ENCODE measurements around the gene GPNMB. TPM values are rescaled to one million over a fixed set of nuclear protein-coding genes. Genes with fewer than 3 reads are reported as not detected.
A peak's percentile ranks its signal among the peaks of the same experiment; 100 is the strongest.
"Not testable (repeated sequence)": the region's sequence is repeated elsewhere in the genome, so short reads cannot be mapped to it uniquely, and the experiment has no call there.

Gene GPNMB
- total RNA-seq, 1 donor from 2014 or later = 49.6 TPM

DNA sequence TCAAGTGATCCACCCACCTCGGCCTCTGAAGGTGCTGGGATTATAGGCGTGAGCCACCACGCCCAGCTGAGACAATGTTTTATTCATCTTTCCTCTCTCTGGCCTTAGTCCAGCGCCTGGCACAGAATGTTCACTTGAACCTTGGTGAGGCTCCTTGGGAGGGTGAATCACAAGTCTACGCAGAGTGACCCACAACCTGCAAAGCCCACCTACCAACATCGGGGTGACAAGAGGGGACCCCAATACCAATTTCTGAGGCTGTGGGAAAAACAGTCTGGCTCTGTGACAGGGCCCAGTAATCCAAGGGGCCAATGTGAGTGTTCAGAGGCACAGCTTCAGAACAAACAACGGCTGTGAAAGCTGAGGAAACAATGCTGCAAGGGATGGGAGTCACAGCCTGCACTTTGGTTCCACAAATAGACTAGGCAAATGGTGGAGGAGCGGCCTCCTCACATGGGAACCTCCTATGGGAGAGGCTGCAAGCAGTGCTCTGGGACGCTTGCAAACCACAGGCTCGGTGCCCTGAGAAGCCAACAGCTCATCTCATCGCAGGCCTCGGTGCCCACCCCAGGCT lies 47.0 kb downstream of the GPNMB start:
- Histone ChIP-seq H3K36me3 (ENCODE audit: control insufficient read depth in 3 of 3, insufficient read depth in 3 of 3, low read length in 3 of 3) (no peaks in the 10 kb centered on the region), H3K27me3 (ENCODE audit: control insufficient read depth in 3 of 3, insufficient read depth in 3 of 3, low read length in 3 of 3) (no peaks in the 10 kb centered on the region), H3K27ac (ENCODE audit: low read depth, low read length) (no peak overlapping the region), H3K9ac (ENCODE audit: low read depth in 1 of 3, low read length in 3 of 3) (no peak overlapping the region), H3K4me3 (ENCODE audit: low read length in 3 of 3) (no peak overlapping the region), H3K4me1 (ENCODE audit: control insufficient read depth in 3 of 3, insufficient read depth in 3 of 3, low read length in 3 of 3) (peaks cover 0 to under 1% (median under 1%) of the 10 kb centered on the region in 3 donors), H3K9me3 (ENCODE audit: control insufficient read depth in 3 of 3, low read length in 3 of 3) (no peaks in the 10 kb centered on the region)

DNA sequence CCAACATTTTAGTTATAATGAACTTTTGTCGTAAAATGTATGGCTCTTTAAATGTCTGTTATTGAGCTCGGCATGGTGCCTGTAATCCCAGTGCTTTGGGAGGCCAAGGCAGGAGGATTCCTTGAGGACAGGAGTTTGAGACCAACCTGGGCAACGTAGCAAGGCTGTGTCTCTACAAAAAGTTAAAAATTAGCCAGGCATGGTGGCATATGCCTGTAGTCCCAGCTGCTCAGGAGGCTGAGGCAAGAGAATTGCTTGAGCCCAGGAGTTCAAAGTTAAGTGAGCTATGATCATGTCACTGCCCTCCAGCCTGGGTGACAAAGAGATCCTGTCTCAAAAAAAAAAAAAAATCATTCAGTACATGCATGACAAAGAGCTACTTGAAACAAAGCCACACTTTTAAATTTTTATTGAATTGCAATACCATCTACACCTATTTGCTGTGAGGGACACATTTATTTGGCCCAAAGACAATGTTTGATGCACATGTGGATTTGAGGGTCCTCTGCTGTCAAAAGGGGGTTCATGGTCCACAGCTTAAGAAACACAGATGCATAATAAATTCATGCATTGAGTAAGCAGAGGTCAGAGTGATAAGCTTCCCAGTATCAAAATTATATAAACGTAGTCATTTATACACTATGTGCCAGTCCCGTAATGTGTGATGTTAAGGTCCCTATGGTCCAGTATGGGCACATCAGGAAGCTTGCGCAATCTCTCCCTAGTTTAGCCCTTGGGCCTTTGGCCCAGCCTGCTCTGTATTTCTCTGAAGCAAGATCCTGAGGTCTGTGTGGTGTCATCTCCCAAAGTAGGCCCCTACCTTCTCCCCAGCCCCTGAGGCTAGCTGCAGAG lies 48.2 kb downstream of the GPNMB start:
- Histone ChIP-seq H3K9me3 (ENCODE audit: control insufficient read depth in 3 of 3, low read length in 3 of 3) (no peaks in the 10 kb centered on the region), H3K36me3 (ENCODE audit: control insufficient read depth in 3 of 3, insufficient read depth in 3 of 3, low read length in 3 of 3) (no peaks in the 10 kb centered on the region), H3K4me1 (ENCODE audit: control insufficient read depth in 3 of 3, insufficient read depth in 3 of 3, low read length in 3 of 3) (peaks cover 2 to 8% (median 6%) of the 10 kb centered on the region in 3 donors), H3K4me3 (ENCODE audit: low read length in 3 of 3) (no peak overlapping the region), H3K27ac (ENCODE audit: low read depth, low read length) (no peak overlapping the region), H3K9ac (ENCODE audit: low read depth in 1 of 3, low read length in 3 of 3) (no peak overlapping the region), H3K27me3 (ENCODE audit: control insufficient read depth in 3 of 3, insufficient read depth in 3 of 3, low read length in 3 of 3) (no peaks in the 10 kb centered on the region)

DNA sequence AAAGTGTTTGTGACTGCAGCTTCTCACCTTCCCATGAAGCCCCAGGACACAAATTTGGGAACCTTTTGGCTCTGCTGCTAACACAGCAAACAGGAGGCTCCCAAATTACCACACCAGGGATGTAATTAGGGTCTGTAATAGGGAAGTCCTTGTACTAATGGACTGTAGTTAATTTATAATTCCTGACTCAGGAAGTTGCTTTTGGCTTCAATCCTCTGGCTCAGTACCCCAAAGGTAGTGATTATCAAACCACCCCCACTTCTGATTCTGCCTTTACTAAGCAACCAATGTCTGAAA lies 48.8 kb downstream of the GPNMB start:
- Histone ChIP-seq H3K4me1 (ENCODE audit: control insufficient read depth in 3 of 3, insufficient read depth in 3 of 3, low read length in 3 of 3) (peaks cover 4 to 10% (median 9%) of the 10 kb centered on the region in 3 donors), H3K9ac (ENCODE audit: low read depth in 1 of 3, low read length in 3 of 3) (no peak overlapping the region), H3K36me3 (ENCODE audit: control insufficient read depth in 3 of 3, insufficient read depth in 3 of 3, low read length in 3 of 3) (no peaks in the 10 kb centered on the region), H3K27ac (ENCODE audit: low read depth, low read length) (no peak overlapping the region), H3K9me3 (ENCODE audit: control insufficient read depth in 3 of 3, low read length in 3 of 3) (no peaks in the 10 kb centered on the region), H3K27me3 (ENCODE audit: control insufficient read depth in 3 of 3, insufficient read depth in 3 of 3, low read length in 3 of 3) (no peaks in the 10 kb centered on the region), H3K4me3 (ENCODE audit: low read length in 3 of 3) (no peak overlapping the region)

DNA sequence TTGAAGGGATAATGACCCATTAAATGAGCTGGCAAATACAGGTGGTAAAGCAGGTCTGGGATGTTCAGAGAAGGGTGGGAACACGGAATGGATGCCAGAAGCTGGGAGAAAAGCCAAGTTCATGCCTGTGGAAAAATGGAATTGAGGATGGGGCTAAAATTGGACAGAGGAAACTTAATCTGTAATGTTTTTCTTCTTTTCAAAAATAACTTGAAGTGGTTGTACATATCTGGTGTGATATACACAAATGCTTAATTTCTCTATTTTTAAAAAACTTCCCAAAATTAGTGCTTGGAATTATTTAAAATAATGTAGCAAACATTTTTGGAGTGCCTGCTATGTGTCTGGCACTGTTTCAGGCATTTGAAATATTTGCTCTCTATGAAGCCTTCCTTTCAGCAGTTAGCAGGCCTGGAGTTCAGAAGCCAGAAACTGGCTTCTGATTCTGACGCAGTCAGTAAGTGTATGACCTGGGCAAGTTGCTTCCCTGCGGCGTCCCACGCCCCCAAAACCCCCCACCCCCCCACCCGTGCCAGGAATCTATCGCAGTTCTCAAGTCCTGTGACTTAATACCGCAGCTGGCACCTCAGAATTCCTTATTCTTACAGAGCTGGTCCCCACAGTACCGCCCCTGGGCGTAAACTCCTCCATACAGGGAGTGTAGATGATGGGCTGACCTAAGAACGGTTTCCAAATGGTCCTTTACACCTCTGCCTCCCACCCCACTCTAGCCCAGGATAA lies 51.7 kb downstream of the GPNMB start:
- H3K27ac ChIP-seq (ENCODE audit: low read depth, low read length) = peak overlapping the region; percentile 73

DNA sequence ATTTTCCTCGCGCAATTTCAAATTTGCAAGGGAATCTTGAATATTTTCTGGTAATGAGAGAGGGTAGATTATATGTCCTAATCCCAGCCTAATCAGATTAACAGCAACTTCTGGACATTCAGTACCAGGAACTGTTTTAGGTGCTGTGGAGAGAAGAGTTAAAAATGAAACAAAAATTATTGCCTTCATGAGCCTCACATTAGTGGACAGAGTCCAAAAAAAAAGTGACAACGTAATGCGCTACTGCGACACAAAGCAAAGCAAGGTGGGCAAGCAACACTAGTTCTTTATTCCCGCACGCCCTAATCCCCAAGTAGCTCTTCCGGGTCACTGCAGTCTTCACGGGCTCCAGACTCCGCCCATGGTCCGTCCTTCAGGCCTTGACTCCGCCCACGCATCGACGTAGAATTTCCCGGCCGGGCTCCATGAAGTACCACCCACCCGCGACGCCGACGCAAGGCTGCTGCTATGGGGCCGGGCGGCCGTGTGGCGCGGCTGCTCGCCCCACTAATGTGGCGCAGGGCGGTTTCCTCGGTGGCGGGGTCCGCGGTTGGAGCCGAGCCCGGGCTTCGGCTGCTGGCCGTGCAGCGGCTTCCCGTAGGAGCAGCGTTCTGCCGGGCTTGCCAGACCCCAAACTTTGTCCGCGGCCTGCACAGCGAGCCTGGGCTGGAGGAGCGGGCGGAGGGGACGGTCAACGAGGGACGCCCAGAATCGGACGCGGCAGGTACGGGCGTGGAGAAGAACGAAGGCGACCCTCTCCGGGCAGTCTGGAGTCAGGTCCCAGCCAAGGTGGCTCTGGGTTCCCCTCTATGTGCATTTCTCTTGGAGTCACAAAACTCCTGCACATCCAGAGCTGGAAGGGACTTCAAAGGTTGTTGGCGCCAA lies 52.6 kb downstream of the GPNMB start, which contains the start of gene MALSU1:
TSS of gene MALSU1 (plus strand) at position 455 of the 885 bp plus-strand sequence. CDS start at position 469, 14 bp downstream.
- peaks cover 3 to 11% (median 11%) of the 10 kb centered on the region in 3 donors for H3K36me3 ChIP-seq (ENCODE audit: control insufficient read depth in 3 of 3, insufficient read depth in 3 of 3, low read length in 3 of 3)
- H3K27ac ChIP-seq (ENCODE audit: low read depth, low read length) = peak within 1 kb of the TSS; percentile 73
- H3K27me3 ChIP-seq (ENCODE audit: control insufficient read depth in 3 of 3, insufficient read depth in 3 of 3, low read length in 3 of 3) = no peaks in the 10 kb centered on the region
- H3K9me3 ChIP-seq (ENCODE audit: control insufficient read depth in 3 of 3, low read length in 3 of 3) = no peaks in the 10 kb centered on the region
- peak within 1 kb of the TSS; percentile 85 to 95 (median 94) for H3K4me3 ChIP-seq (ENCODE audit: low read length in 3 of 3)
- peaks cover 14 to 27% (median 21%) of the 10 kb centered on the region in 3 donors for H3K4me1 ChIP-seq (ENCODE audit: control insufficient read depth in 3 of 3, insufficient read depth in 3 of 3, low read length in 3 of 3)
- peak within 1 kb of the TSS; percentile 93 to 97 (median 95) for H3K9ac ChIP-seq (ENCODE audit: low read depth in 1 of 3, low read length in 3 of 3)

More for the DNA sequence above, 51.7 kb downstream of the GPNMB start:
- H3K9ac ChIP-seq (ENCODE audit: low read depth in 1 of 3, low read length in 3 of 3) = peak overlapping the region; percentile 23 to 97 (median 93)
- no peaks in the 10 kb centered on the region for H3K27me3 ChIP-seq (ENCODE audit: control insufficient read depth in 3 of 3, insufficient read depth in 3 of 3, low read length in 3 of 3)
- H3K4me3 ChIP-seq (ENCODE audit: low read length in 3 of 3) = peak overlapping the region; percentile 85 to 95 (median 94)
- H3K9me3 ChIP-seq (ENCODE audit: control insufficient read depth in 3 of 3, low read length in 3 of 3) = no peaks in the 10 kb centered on the region
- peaks cover 14 to 27% (median 21%) of the 10 kb centered on the region in 3 donors for H3K4me1 ChIP-seq (ENCODE audit: control insufficient read depth in 3 of 3, insufficient read depth in 3 of 3, low read length in 3 of 3)
- H3K36me3 ChIP-seq (ENCODE audit: control insufficient read depth in 3 of 3, insufficient read depth in 3 of 3, low read length in 3 of 3) = peaks cover 3 to 10% (median 10%) of the 10 kb centered on the region in 3 donors

DNA sequence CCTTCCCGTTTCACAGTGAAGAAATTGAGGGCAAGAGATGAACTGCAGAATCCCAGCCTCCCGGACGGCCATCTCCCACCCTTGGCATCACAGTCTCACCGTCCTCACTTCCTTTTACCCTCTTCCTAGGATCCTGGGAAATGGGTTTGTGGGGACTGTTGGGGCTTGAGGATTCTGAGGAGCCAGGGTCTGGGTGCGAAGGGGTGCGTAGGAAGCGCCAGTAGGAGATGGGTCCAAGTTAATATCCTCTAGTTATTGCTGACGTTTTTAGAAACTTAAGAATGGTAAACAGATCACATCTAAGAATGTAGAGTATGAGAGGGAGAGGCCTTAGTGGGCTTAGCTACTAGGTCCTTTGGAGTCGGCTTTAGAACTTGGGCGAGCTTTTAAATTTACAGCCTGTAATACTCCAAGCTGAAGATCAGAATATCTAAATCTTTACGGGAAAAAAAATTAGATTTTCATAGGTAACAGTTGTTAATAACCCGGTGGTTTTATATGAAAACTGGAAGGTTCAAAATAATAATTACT lies 53.3 kb downstream of the GPNMB start:
- peak overlapping the region; percentile 93 to 97 (median 95) for H3K9ac ChIP-seq (ENCODE audit: low read depth in 1 of 3, low read length in 3 of 3)
- H3K27ac ChIP-seq (ENCODE audit: low read depth, low read length) = peak overlapping the region; percentile 73
- H3K9me3 ChIP-seq (ENCODE audit: control insufficient read depth in 3 of 3, low read length in 3 of 3) = no peaks in the 10 kb centered on the region
- H3K4me1 ChIP-seq (ENCODE audit: control insufficient read depth in 3 of 3, insufficient read depth in 3 of 3, low read length in 3 of 3) = peaks cover 14 to 27% (median 21%) of the 10 kb centered on the region in 3 donors
- H3K27me3 ChIP-seq (ENCODE audit: control insufficient read depth in 3 of 3, insufficient read depth in 3 of 3, low read length in 3 of 3) = no peaks in the 10 kb centered on the region
- H3K4me3 ChIP-seq (ENCODE audit: low read length in 3 of 3) = peak overlapping the region; percentile 85 to 95 (median 94)
- peaks cover 3 to 12% (median 11%) of the 10 kb centered on the region in 3 donors for H3K36me3 ChIP-seq (ENCODE audit: control insufficient read depth in 3 of 3, insufficient read depth in 3 of 3, low read length in 3 of 3)

DNA sequence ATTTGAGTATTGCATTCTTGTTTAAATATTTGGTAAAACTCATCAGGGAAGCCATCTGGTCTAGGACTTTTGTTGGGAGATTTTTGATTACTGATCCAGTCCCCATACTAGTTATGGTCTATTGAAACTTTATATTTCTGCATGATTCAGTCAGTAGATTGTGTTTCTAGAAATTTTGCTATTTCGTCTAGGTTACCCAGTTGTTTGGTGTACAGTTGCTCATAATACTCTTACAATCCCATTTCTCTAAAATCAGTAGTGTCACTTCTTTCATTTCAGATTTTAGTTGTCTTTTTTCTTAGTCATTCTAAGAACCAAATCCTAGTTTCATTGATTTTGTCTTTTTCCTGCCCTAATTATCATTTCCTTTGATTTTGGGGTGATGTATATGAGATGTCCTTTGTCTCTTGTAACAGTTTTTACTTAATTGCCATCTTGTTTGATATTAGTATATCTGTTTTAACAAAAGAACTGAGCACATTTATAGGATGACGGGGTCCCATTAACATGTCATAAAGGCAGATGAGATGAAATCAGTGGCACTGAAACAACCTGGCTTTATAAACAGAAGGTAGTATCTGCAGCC lies 60.5 kb downstream of the GPNMB start:
- Histone ChIP-seq H3K36me3 (ENCODE audit: control insufficient read depth in 3 of 3, insufficient read depth in 3 of 3, low read length in 3 of 3) (peaks cover 13 to 29% (median 15%) of the 10 kb centered on the region in 3 donors), H3K27ac (ENCODE audit: low read depth, low read length) (no peak overlapping the region), H3K4me1 (ENCODE audit: control insufficient read depth in 3 of 3, insufficient read depth in 3 of 3, low read length in 3 of 3) (peaks cover 1 to 7% (median 3%) of the 10 kb centered on the region in 3 donors), H3K27me3 (ENCODE audit: control insufficient read depth in 3 of 3, insufficient read depth in 3 of 3, low read length in 3 of 3) (no peaks in the 10 kb centered on the region), H3K9me3 (ENCODE audit: control insufficient read depth in 3 of 3, low read length in 3 of 3) (no peaks in the 10 kb centered on the region), H3K4me3 (ENCODE audit: low read length in 3 of 3) (no peak overlapping the region), H3K9ac (ENCODE audit: low read depth in 1 of 3, low read length in 3 of 3) (no peak overlapping the region)

DNA sequence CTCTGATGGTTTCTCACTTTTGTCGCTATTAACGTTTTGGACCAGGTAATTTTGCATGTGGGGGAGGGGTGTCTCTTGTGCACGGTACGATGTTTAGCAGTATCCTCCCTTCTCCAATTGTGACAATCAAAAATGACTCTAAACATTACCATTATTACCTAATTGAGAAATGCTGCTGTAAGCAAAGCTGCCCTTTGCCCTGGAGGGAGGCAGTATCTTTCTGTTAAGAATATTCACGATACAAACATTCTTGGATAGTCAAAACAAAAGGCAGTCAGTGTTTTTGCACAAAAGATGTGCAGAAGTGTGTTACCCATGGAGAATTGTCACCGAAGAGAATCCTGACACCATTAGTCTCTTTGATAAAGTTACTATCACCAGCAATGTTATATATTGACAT lies 62.2 kb downstream of the GPNMB start:
- no peak overlapping the region for H3K4me3 ChIP-seq (ENCODE audit: low read length in 3 of 3)
- peaks cover 6 to 20% (median 12%) of the 10 kb centered on the region in 3 donors for H3K36me3 ChIP-seq (ENCODE audit: control insufficient read depth in 3 of 3, insufficient read depth in 3 of 3, low read length in 3 of 3)
- no peak overlapping the region for H3K27ac ChIP-seq (ENCODE audit: low read depth, low read length)
- H3K9me3 ChIP-seq (ENCODE audit: control insufficient read depth in 3 of 3, low read length in 3 of 3) = no peaks in the 10 kb centered on the region
- no peaks in the 10 kb centered on the region for H3K4me1 ChIP-seq (ENCODE audit: control insufficient read depth in 3 of 3, insufficient read depth in 3 of 3, low read length in 3 of 3)
- H3K9ac ChIP-seq (ENCODE audit: low read depth in 1 of 3, low read length in 3 of 3) = no peak overlapping the region
- no peaks in the 10 kb centered on the region for H3K27me3 ChIP-seq (ENCODE audit: control insufficient read depth in 3 of 3, insufficient read depth in 3 of 3, low read length in 3 of 3)

DNA sequence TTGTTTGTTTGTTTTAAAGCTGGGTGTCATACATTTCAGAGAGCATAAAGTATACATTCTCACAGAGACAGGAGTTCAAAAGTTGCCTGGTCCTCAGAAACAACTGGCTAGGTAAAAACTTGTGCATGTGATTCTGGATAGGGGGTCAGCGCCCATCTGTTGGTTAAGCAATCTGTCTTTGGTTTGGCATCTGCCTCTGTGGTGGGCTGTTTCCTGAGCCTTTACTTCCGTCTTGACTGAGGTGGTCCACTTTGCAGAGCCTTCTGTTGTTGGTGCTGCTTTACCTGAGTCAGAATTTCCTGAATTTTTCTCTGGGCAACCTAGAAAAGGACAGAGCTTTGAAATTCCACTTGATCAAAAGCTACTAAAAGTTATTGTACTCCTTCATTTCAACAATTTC lies 65.6 kb downstream of the GPNMB start:
- H3K4me1 ChIP-seq (ENCODE audit: control insufficient read depth in 3 of 3, insufficient read depth in 3 of 3, low read length in 3 of 3) = peaks cover 0 to 12% (median 9%) of the 10 kb centered on the region in 3 donors
- not testable (repeated sequence) for H3K27me3 ChIP-seq (ENCODE audit: control insufficient read depth in 3 of 3, insufficient read depth in 3 of 3, low read length in 3 of 3); H3K9ac ChIP-seq (ENCODE audit: low read depth in 1 of 3, low read length in 3 of 3); H3K4me3 ChIP-seq (ENCODE audit: low read length in 3 of 3); H3K27ac ChIP-seq (ENCODE audit: low read depth, low read length); H3K9me3 ChIP-seq (ENCODE audit: control insufficient read depth in 3 of 3, low read length in 3 of 3)
- peaks cover 6 to 18% (median 12%) of the 10 kb centered on the region in 3 donors for H3K36me3 ChIP-seq (ENCODE audit: control insufficient read depth in 3 of 3, insufficient read depth in 3 of 3, low read length in 3 of 3)

Data from skeletal muscle tissue (tissue), 4 donors.